MG63 (cell line): ENCODE data around the gene TMEM220. TPM values are rescaled to one million over a fixed set of nuclear protein-coding genes. Genes with fewer than 3 reads are reported as not detected.
A peak's percentile ranks its signal among the peaks of the same experiment; 100 is the strongest.

Experiments used
- DNase-seq: peaks from one replicate; pipeline ENCODE4 v3.0.0-alpha.2; 2020
- H3K27me3 ChIP-seq: fragments of 250-450 bp; sonication (Bioruptor Pico); 2 replicates; pipeline ENCODE4 v1.5.1; 2020; ENCODE audit warnings: mild to moderate bottlenecking, moderate library complexity
- H3K36me3 ChIP-seq: fragments of 250-450 bp; sonication (Bioruptor Pico); 2 replicates; pipeline ENCODE4 v1.5.1; 2020; ENCODE audit warnings: mild to moderate bottlenecking, moderate library complexity
- H3K4me3 ChIP-seq: fragments of 250-450 bp; sonication (Bioruptor Pico); 2 replicates; pipeline ENCODE4 v1.5.1; 2020; ENCODE audit warnings: mild to moderate bottlenecking, moderate library complexity
- H3K9me3 ChIP-seq: fragments of 250-450 bp; sonication (Bioruptor Pico); 2 replicates; pipeline ENCODE4 v1.5.1; 2020; ENCODE audit warnings: mild to moderate bottlenecking, moderate library complexity
- total RNA-seq: library from RNA; depleted of rRNA; stranded (reverse); fragments of >200 nt; shearing (Covaris generic); gene quantifications from 2 replicates; pipeline ENCODE4 v1.2.3, GENCODE V29; 2014; ENCODE audit warnings: low replicate concordance

TMEM220 gene
- total RNA-seq, 1 experiment from 2014 or later = 2.4 TPM

DNA sequence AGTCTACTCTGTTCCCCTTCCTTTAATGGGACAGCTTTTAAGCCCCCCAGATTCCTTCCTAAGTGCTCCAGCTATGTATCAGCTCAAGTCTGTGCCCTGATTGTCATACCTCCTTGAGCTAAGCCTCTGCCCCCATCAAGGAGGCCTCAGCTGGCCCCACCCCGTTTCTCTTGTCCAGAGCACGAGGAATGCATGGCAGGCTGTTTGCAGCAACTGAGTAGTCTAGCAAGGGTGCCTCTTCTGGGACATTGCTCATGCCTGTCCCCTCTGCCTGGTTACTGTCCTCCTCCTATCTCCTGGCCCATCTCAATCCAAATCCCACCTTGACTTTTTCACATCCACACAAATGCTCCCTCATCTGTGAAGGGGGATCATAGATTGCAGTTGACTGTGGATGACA lies 27.8 kb upstream of the TMEM220 start:
- H3K9me3 ChIP-seq = no peaks in the 10 kb centered on the region
- H3K27me3 ChIP-seq = no peaks in the 10 kb centered on the region
- no peak for DNase-seq
- H3K4me3 ChIP-seq = no peak overlapping the region
- no peaks in the 10 kb centered on the region for H3K36me3 ChIP-seq

DNA sequence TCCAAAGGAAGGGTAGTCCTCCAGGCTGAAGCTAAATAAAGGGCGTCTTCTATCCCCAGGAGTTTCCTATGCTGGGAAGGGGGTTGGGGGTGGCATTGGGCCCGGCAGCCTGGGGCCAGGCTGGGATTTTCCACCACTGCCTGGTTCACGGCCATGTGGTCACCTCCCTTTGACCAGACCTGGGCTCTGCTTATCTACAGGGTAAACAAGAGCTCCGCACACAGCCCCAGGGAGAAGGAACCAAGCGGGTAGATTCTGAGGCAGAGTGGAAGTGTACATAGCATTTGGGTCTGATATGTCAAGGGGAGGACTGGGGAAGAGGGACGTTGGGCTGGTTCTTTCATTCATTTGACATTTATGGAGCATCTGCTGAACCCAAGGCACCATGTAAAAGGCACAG lies 27.2 kb upstream of the TMEM220 start:
- no peak overlapping the region for H3K4me3 ChIP-seq
- no peaks in the 10 kb centered on the region for H3K9me3 ChIP-seq
- no peaks in the 10 kb centered on the region for H3K27me3 ChIP-seq
- no peak for DNase-seq
- H3K36me3 ChIP-seq = no peaks in the 10 kb centered on the region

DNA sequence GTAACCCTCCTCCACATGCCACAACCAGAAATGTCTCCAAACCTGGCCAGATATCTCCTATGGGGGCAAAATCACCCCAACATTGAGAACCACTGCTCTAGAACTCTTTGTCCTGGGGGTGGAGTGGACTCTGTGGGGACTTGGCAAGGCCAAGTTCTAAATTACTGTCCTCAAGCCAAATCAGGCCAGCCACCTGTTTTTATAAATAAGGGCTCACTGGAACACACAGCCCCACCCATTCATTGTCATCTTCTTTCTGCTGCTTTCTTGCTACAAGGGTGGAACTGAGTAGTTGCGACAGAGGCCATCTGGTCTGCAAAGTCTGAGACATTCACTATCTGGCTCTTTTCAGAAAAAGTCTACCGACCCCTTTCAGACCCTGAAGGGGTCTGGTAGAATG lies 26.8 kb upstream of the TMEM220 start:
- H3K9me3 ChIP-seq = no peaks in the 10 kb centered on the region
- H3K4me3 ChIP-seq = no peak overlapping the region
- no peaks in the 10 kb centered on the region for H3K36me3 ChIP-seq
- no peak for DNase-seq
- H3K27me3 ChIP-seq = no peaks in the 10 kb centered on the region

DNA sequence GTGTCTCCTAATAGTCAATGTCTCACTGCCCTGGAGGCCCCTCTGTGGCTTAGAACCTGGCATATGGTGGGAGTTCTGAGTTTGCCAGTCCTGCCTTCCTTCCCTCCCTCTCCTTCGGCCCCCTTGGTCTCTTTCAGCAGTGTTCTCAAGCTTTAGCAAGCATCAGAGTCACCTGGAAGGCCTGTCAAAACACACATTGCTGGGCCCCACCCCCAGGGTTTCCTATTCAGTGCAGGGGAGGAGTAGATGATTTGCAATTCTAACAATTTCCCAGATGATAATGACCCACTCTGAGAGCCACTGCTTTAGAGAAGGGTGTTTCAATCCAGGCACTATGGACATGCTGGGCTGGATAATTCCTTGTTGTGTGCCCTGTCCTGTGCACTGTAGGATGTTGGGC lies 26.4 kb upstream of the TMEM220 start:
- no peaks in the 10 kb centered on the region for H3K9me3 ChIP-seq

DNA sequence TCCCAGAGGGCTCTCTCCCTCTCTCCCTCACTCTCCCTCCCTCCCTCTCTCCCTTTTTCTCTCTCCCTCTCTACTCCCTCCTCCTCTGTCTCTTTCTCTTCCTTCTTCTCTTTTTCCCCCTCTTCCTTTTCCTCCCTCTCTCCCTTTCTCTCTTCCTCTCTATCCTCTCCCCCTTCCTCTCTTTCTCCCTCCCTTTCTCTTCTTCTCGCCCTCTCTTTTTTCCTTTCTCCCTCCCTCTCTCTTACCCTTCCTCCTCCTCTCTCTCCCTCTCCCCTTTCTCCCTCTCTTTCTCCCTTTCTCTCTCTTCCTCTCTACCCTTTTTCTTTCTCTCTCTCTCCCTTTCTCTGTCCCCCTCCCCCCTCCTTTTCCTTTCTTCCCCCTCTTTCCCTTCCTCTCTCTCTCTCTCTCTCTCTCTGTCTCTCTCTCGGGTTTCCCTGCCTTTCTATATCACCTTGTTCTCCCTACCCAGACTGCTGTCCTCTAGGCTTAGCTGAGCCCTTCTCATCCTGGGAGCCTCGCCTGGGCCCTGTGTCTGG lies 25.8 kb upstream of the TMEM220 start:
- no peaks in the 10 kb centered on the region for H3K27me3 ChIP-seq
- no peak overlapping the region for H3K4me3 ChIP-seq
- no peaks in the 10 kb centered on the region for H3K9me3 ChIP-seq
- DNase-seq = no peak
- H3K36me3 ChIP-seq = no peaks in the 10 kb centered on the region

More for the DNA sequence above, 26.4 kb upstream of the TMEM220 start:
- no peaks in the 10 kb centered on the region for H3K27me3 ChIP-seq
- H3K36me3 ChIP-seq = no peaks in the 10 kb centered on the region
- DNase-seq = no peak
- H3K4me3 ChIP-seq = no peak overlapping the region

DNA sequence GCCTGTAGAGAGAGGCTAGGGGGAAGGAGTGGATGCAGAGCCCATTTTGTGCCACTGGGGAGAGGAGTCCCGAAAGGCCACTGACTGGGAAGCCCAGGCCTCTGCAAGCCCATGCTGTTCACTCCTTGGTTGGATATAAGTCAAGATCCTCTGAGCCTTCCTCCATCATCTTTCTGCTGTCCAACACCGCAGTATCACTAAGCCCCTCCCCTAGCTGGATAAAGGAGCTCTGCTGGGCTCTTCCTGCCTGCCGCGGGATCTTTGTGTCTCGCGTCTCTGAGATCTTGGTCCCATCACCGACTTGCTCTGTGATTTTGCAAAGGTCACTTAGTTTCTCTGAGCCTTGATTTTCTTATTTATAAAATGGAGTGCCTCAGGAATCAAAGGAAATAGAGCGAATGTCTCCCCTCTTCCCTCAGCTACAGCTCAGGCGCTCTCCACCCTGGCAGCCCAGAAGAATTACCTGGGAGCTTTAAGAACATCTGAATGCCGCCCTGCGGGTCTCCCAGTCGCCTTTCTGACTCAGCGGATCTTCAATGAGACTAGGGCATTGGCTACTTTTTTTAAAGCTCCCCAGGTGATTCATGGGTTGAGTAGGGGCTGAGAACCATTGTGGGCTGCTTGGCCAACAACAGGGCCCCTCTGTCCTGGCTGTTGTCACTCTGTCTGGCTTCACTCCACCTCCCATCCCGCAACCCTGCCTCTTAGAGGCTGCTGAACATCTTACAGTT lies 25.2 kb upstream of the TMEM220 start:
- no peaks in the 10 kb centered on the region for H3K9me3 ChIP-seq
- no peak overlapping the region for H3K4me3 ChIP-seq
- no peaks in the 10 kb centered on the region for H3K27me3 ChIP-seq
- no peak for DNase-seq
- H3K36me3 ChIP-seq = no peaks in the 10 kb centered on the region

DNA sequence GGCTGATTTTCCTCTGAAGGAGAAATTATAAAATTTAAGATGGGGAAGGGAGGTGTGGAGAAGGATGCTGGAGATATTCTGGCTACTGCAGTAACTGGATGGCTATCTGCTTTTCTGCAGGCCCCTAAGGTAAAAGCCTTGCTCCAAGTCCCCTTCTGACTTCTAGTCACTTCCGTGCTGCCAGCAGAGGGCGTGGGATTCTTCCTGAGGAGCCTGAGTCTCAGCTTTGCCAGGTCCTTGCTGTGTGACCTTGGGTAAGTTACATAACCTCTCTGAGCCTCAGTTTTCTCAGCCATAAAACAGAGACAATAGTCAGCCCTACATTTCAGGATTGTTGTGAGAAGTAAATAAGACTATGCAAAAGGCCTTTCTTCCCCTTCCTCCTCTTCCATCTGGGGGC lies 24.3 kb upstream of the TMEM220 start:
- no peak overlapping the region for H3K4me3 ChIP-seq
- no peaks in the 10 kb centered on the region for H3K36me3 ChIP-seq
- no peaks in the 10 kb centered on the region for H3K9me3 ChIP-seq
- H3K27me3 ChIP-seq = no peaks in the 10 kb centered on the region
- DNase-seq = peak; percentile 38

DNA sequence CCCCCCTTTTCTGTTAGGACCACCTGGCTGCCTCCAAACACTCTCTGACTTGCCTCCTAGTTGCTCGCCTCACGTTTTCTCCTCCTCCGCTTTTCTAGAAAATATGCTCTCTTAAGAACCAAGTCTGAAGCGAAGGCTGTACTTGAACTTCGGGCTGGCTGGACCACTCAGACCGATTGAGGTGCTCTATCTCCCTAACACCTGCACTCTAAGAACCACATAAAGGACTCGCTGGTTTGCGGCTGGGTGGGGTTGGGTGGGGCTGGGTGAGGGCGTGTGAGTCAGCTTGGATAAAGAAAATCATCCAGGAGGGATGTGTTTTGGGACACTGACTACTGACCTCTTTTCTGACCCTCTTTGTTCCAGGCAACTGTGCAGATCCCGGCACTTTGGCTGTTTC lies 22.9 kb upstream of the TMEM220 start:
- Histone ChIP-seq H3K9me3 (no peaks in the 10 kb centered on the region), H3K36me3 (no peaks in the 10 kb centered on the region), H3K4me3 (no peak overlapping the region), H3K27me3 (no peaks in the 10 kb centered on the region)
- no peak for DNase-seq

DNA sequence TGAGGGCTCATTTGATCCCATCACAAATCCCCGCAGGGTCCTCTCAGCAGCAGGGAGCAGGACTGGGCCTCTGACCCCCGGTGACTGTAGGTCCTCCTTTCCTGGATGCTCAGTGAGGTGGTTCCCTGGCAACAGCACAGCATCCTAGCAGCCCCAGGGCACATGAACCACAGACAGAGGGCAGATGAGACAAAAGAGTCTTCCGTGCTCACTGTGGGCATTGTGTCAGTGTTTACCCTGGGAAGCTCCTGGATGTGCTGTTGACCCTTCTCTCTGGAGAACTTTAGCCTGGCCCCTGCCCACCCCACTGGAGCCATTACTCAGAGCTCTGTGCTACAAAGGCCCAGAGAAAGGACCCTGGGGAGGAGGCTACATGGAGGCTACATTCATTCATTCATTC lies 21.7 kb upstream of the TMEM220 start:
- DNase-seq = no peak
- Histone ChIP-seq H3K27me3 (no peaks in the 10 kb centered on the region), H3K9me3 (no peaks in the 10 kb centered on the region), H3K36me3 (no peaks in the 10 kb centered on the region), H3K4me3 (no peak overlapping the region)

DNA sequence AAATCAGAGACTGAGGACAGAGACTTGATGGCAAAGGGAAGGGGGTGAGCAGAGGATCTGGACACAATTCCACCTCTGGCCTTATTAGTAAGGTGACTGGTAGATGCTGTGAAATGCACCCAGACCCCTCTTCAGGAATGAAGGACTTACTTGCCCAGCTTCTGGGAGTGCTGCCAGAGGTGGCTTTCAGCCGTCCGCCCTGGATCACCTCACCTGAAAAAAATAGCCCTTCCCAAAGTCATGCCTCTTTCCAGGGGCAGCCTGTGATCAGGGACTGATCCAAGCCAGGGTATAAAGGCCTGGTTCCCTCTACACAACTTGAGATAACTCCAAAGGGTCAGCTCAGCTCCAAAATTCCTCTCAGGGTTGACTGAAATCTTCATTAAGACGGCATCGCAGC lies 20.4 kb upstream of the TMEM220 start:
- Histone ChIP-seq H3K36me3 (no peaks in the 10 kb centered on the region), H3K9me3 (no peaks in the 10 kb centered on the region), H3K4me3 (no peak overlapping the region), H3K27me3 (no peaks in the 10 kb centered on the region)
- no peak for DNase-seq

DNA sequence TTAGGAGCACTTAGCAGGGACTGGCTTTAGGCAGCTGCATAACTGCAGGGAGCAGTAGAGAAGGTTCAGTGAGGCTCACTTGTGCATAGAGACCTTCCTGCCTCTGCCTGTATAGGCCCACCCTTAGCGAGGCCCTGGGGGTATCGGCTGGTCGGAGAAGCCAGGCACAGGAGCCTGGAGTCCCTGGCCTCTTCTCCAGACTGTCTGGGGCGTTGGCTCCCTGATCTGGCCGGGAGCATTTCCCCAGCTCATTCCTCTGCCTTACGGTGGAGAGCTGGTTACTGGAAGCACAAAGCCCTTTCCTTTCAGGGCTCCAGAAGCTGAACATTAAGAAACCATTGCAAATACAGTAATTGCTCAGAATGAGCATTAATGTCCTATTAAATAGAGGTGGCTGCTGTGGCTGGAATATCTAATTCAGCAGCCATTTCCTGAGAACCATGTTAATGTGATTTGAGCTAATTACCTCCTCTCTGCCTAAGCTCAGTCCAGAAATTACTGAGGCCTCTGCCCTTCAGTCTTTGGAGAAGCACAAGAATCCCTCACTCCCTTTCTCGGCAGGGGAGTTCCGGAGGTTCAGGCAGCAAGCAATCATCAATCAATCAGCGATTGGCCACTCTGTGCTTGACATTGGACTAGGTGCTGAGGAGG lies 18.8 kb upstream of the TMEM220 start:
- Histone ChIP-seq H3K27me3 (no peaks in the 10 kb centered on the region), H3K9me3 (no peaks in the 10 kb centered on the region), H3K36me3 (no peaks in the 10 kb centered on the region), H3K4me3 (no peak overlapping the region)
- no peak for DNase-seq

DNA sequence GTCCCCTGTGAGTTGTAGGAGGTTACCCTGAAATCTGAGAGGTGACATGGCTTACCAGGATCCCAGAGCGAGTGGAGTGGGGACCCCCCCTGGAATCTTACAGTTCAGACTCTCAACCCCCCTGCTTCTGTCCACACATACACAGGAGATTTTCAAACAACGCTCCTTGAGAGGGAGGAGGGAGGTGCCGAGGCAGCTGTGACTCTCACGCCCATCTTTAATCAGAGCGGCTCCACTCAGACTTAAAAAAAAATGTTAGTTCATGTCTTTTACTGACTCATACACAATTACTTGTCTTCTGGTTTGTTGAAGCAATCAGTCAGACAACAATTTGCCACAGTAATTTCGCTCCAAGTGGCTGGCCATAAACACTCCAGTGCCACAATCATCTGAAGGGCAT lies 15.4 kb upstream of the TMEM220 start:
- no peaks in the 10 kb centered on the region for H3K27me3 ChIP-seq
- no peaks in the 10 kb centered on the region for H3K9me3 ChIP-seq
- H3K4me3 ChIP-seq = no peak overlapping the region
- no peaks in the 10 kb centered on the region for H3K36me3 ChIP-seq
- peak; percentile 28 for DNase-seq

DNA sequence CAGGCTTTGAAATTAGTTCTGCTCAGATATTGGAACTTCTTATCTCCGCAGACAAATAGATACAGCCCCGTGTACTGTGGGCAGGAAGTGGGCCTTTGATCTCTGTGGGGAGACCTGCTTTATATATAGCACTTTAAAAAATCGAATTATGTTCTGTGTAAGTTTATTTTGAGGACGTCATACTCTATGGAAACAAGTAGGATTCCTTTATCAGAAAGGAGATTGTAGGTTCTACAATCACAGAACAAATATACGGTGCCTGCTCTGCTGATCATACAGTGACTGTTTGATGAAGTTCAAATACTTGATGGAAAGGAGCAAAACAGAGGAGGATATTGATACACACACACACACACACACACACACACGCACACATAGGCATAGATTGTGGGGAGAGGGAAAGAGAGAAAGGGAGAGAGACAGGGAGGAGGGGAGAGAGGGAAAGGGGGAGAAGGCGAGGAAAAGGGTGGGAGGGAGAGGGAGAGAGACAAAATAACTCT lies 14.7 kb upstream of the TMEM220 start:
- no peak overlapping the region for H3K4me3 ChIP-seq

DNA sequence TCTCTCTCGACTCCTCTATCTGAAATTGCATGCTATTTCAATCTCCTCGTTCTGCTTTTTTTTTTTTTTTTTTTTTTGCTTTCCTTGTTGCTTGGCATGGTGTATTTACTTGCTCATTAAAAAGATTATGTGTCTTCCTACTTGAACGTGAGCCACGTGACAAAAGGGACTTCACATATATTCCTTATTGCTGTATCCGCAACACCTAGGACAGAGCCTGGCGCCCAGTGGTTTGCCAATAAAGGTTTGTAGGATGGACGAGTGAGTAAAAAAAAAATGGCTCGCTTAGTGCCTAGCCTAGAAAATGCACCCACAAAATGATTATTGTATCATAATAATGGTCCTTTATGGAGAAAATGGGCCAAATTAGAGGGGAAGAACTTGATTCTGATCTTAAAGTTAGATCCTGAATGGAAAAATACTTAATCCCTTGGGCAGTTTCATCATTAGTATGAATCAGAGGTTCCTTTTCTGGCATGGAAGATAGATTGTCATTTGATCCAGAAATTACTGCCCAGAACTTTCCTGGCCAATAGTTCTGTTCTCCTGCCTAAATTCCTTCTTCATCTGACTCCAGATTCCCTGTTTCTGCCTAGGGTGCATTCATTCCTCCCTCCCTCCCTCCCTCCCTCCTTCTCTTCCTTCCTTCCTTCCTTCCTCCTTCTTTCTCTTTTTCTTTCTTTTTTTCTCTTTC lies 13.6 kb upstream of the TMEM220 start:
- no peaks in the 10 kb centered on the region for H3K27me3 ChIP-seq
- no peaks in the 10 kb centered on the region for H3K9me3 ChIP-seq
- H3K36me3 ChIP-seq = no peaks in the 10 kb centered on the region
- peak; percentile 16 for DNase-seq
- no peak overlapping the region for H3K4me3 ChIP-seq

More for the DNA sequence above, 14.7 kb upstream of the TMEM220 start:
- DNase-seq = no peak
- Histone ChIP-seq H3K27me3 (no peaks in the 10 kb centered on the region), H3K9me3 (no peaks in the 10 kb centered on the region), H3K36me3 (no peaks in the 10 kb centered on the region)

DNA sequence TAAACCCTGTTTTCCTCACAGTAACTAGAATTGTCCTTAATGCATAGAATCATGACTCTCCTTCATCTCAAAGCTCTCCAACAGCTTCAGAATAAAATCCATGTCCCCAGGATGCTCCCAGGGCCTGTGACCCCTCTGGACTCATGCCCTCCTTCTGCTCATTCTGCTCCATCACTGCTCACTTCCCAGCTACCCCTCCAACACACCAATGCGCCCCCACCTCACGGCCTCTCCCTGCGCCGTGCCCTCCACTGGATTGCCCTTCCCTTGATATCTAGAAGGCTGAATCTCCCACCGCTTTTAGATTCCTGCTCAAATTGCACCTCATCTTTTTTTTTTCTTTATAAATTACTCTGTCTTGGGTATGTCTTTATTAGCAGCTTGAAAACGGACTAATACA lies 12.6 kb upstream of the TMEM220 start:
- no peak for DNase-seq
- Histone ChIP-seq H3K36me3 (no peaks in the 10 kb centered on the region), H3K4me3 (no peak overlapping the region), H3K9me3 (no peaks in the 10 kb centered on the region), H3K27me3 (no peaks in the 10 kb centered on the region)

DNA sequence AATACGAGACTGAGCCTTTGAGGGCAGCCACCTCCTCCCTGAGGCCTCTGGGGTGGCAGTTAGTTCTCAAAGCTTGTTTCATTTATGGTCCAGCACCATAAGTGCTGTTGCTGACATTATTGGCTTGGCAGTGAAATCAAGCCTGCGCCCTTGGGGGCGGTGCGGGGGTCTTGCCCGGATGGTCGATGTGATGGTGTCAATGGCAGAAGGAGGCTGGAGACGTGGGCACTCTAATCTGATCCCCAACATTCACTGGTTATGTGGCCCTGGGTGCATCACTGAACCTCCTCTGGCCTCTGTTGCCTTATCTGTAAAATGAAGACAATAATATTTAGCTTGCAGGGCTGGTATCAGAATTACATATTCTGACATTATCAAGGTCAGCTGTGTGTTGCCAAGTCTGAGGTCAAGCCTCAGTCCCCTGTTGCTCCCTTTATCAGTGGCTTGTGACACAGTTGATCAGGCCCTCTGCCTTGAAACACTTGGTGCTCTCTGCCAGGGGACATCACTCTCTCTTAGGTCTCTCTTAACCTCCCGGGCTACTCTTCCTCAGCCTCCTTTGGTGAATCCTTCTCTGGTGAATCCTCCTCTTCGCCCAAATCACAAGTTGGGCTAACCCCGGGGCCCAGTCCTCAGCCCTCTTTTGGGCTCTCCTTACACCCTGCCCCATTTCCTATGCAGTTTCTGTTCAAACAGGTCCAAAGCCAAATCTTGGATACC lies 11.8 kb upstream of the TMEM220 start:
- DNase-seq = no peak
- Histone ChIP-seq H3K27me3 (no peaks in the 10 kb centered on the region), H3K36me3 (no peaks in the 10 kb centered on the region), H3K4me3 (no peak overlapping the region), H3K9me3 (no peaks in the 10 kb centered on the region)

DNA sequence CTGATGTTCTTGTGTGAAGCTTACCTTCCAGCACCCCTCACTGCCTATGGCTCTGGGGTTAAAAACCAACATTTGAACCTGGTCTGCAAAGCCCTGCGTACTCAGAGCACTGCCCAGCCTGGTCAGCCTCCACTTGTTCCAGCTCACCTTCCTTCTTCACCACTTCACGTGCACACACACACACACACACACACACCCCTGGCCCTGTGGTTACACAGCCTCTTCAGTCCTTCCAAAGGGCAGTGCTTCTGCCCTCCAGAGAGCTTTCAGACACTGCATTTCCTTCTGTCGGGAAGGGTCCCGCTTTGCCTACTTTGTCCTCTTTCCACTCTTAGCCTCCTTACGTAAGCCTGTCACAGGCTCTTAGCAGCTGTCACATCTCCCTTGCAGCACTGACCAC lies 9.6 kb upstream of the TMEM220 start:
- Histone ChIP-seq H3K9me3 (no peaks in the 10 kb centered on the region), H3K27me3 (no peaks in the 10 kb centered on the region), H3K36me3 (no peaks in the 10 kb centered on the region), H3K4me3 (no peak overlapping the region)
- no peak for DNase-seq
